Lung (tissue), 16 donors: ENCODE data around the gene OR4L1. TPM values are rescaled to one million over a fixed set of nuclear protein-coding genes. Genes with fewer than 3 reads are reported as not detected.

ENCODE experiments used
- ATAC-seq: fragments of 200-7000 bp; cut with Tn5 transposase; one replicate; pipeline ENCODE4 v1.9.1; 2020; ENCODE audit warnings: moderate number of reproducible peaks; ENCODE audit not compliant: insufficient read depth, low FRiP score
- DNase-seq, 3 donors: peaks; one replicate each; pipeline ENCODE4 v3.0.0-alpha.2; 2013 to 2017
- H3K27ac ChIP-seq, 2 donors: one replicate each; pipeline ENCODE4 v1.5.1; 2013; ENCODE audit warnings: mild to moderate bottlenecking in 2 of 2, moderate library complexity in 2 of 2, control low read depth in 1 of 2, inconsistent platforms in 1 of 2, low read depth in 1 of 2, low read length in 1 of 2
- H3K27me3 ChIP-seq, 3 donors: one replicate each; pipeline ENCODE4 v1.5.1; 2013; ENCODE audit warnings: low read length in 2 of 3; ENCODE audit not compliant: control insufficient read depth in 3 of 3, insufficient read depth in 3 of 3
- H3K36me3 ChIP-seq, 4 donors: one replicate each; pipeline ENCODE4 v1.5.1; 2013; ENCODE audit warnings: low read length in 4 of 4, mild to moderate bottlenecking in 1 of 4, moderate library complexity in 1 of 4; ENCODE audit not compliant: control insufficient read depth in 4 of 4, insufficient read depth in 4 of 4
- H3K4me1 ChIP-seq, 5 donors: one replicate each; pipeline ENCODE4 v1.5.1; 2013; ENCODE audit warnings: low read length in 5 of 5, mild to moderate bottlenecking in 2 of 5, moderate library complexity in 1 of 5; ENCODE audit not compliant: control insufficient read depth in 5 of 5, insufficient read depth in 5 of 5
- H3K4me3 ChIP-seq: one replicate; pipeline ENCODE4 v1.5.1; 2013; ENCODE audit warnings: mild to moderate bottlenecking, control low read depth, moderate library complexity
- H3K9ac ChIP-seq, 2 donors: one replicate each; pipeline ENCODE4 v1.5.1; 2013; ENCODE audit warnings: low read length in 2 of 2, control low read depth in 1 of 2; ENCODE audit not compliant: insufficient read depth in 1 of 2
- H3K9me3 ChIP-seq, 4 donors: one replicate each; pipeline ENCODE4 v1.5.1; 2013; ENCODE audit warnings: low read length in 3 of 4, mild to moderate bottlenecking in 1 of 4, moderate library complexity in 1 of 4; ENCODE audit not compliant: control insufficient read depth in 4 of 4, insufficient read depth in 3 of 4
- WGBS, 2 donors: extraction: QIAGEN DNeasy Blood & Tissue Kit; methylation state at CpG; one replicate each; pipeline ENCODE4 v1.1.7; 2013; 5-methylcytosine and 5-hydroxymethylcytosine counted together
- long read RNA-seq, 5 donors: transcript quantifications; one replicate each; lab custom pipeline, GENCODE V29; 2026
- polyA plus RNA-seq, 2 donors: library from polyadenylated mRNA; stranded (reverse); fragments of 200-250 nt; gene quantifications; one replicate each; pipeline ENCODE4 v1.2.1, GENCODE V29; 2013
- total RNA-seq, 2 donors: library from RNA; depleted of rRNA in 1 of 2; stranded (reverse); fragments of >200 nt in 1 of 2; gene quantifications; one replicate each; pipeline ENCODE4 v1.2.1, GENCODE V29; 2014 to 2021
- TF ChIP-seq, protein P1 (sequence below): IDR thresholded peaks from 2 replicates; pipeline ENCODE4 v1.5.1; 2012; ENCODE audit warnings: mild to moderate bottlenecking; ENCODE audit errors: control extremely low read depth, extremely low read depth
- donor health status: control.
- donor health status: control.
- donor health status: Bipolar disorder and iron deficiency.
- donor health status: healthy.
- donor health status: DM: yes; HTN: yes; CAD: no.

OR4L1 gene, protein sequence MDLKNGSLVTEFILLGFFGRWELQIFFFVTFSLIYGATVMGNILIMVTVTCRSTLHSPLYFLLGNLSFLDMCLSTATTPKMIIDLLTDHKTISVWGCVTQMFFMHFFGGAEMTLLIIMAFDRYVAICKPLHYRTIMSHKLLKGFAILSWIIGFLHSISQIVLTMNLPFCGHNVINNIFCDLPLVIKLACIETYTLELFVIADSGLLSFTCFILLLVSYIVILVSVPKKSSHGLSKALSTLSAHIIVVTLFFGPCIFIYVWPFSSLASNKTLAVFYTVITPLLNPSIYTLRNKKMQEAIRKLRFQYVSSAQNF
- total RNA-seq (not detected), polyA plus RNA-seq (not detected)
- long read RNA-seq, donor 1: 0 reads
- long read RNA-seq, donor 2: 0 reads
- long read RNA-seq, donor 3: 0 reads
- long read RNA-seq, donor 4: 0 reads
- long read RNA-seq, donor 5: 0 reads

DNA sequence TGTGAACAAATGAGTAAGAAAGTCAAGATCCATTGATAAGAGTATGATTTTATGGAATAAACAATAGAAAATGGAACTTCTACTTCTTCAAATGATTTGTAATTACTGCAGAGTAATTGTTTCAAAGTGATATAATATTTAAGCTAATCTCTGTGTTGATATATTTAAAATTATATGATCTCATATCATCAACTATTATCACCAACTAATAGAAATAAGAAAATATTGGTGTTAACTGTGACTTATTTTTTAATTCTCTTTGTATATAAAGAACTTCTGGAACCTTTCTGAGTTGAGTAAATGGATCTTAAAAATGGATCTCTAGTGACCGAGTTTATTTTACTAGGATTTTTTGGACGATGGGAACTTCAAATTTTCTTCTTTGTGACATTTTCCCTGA, at the start of gene OR4L1:
Gene OR4L1, plus strand, starts transcription at position 301 of the 400 bp plus-strand sequence. Its CDS starts 0 bp downstream, at position 301.
- DNase-seq: no peak
- WGBS, 2 donors: 64 to 65% methylated on average over 2 of the region's 2 CpGs
- no peak for ATAC-seq

GRCh38 chr14:20019257-20019865, 40.5 kb upstream of the OR4L1 start, which contains the start of gene OR4K14:
TSS of gene OR4K14 (minus strand) at chr14:20019307. CDS start at chr14:20015193, 4,114 bp downstream.
- no peaks in the 10 kb centered on the region for H3K4me1 ChIP-seq
- no peak within 1 kb of the TSS for H3K27ac ChIP-seq
- DNase-seq: no peak
- 73 to 84% methylated on average over 2 of the region's 2 CpGs for WGBS, 2 donors
- no peak for ATAC-seq
- peaks cover 0 to 4% (median 2%) of the 10 kb centered on the region in 4 donors for H3K9me3 ChIP-seq
- H3K4me3 ChIP-seq: no peak within 1 kb of the TSS
- no peak within 1 kb of the TSS for H3K9ac ChIP-seq
- no peaks in the 10 kb centered on the region for H3K36me3 ChIP-seq
- TF ChIP-seq, protein P1, sequence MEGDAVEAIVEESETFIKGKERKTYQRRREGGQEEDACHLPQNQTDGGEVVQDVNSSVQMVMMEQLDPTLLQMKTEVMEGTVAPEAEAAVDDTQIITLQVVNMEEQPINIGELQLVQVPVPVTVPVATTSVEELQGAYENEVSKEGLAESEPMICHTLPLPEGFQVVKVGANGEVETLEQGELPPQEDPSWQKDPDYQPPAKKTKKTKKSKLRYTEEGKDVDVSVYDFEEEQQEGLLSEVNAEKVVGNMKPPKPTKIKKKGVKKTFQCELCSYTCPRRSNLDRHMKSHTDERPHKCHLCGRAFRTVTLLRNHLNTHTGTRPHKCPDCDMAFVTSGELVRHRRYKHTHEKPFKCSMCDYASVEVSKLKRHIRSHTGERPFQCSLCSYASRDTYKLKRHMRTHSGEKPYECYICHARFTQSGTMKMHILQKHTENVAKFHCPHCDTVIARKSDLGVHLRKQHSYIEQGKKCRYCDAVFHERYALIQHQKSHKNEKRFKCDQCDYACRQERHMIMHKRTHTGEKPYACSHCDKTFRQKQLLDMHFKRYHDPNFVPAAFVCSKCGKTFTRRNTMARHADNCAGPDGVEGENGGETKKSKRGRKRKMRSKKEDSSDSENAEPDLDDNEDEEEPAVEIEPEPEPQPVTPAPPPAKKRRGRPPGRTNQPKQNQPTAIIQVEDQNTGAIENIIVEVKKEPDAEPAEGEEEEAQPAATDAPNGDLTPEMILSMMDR: no peak
- H3K27me3 ChIP-seq: no peaks in the 10 kb centered on the region

More for the DNA sequence above, at the start of gene OR4L1:
- Histone ChIP-seq H3K27ac (no peak within 1 kb of the TSS), H3K9ac (no peak within 1 kb of the TSS), H3K4me3 (no peak within 1 kb of the TSS), H3K9me3 (peaks cover 0 to 16% (median 3%) of the 10 kb centered on the region in 4 donors), H3K4me1 (no peaks in the 10 kb centered on the region), H3K36me3 (no peaks in the 10 kb centered on the region), H3K27me3 (no peaks in the 10 kb centered on the region)
- TF ChIP-seq, protein P1: no peak

- no peak overlapping the region for H3K4me3 ChIP-seq
- ATAC-seq (no peak), DNase-seq (no peak)
- H3K9me3 ChIP-seq: peaks cover 0 to 7% (median under 1%) of the 10 kb centered on the region in 4 donors
- H3K9ac ChIP-seq: no peak overlapping the region
- H3K27ac ChIP-seq: no peak overlapping the region
- H3K36me3 ChIP-seq: no peaks in the 10 kb centered on the region
- no peaks in the 10 kb centered on the region for H3K27me3 ChIP-seq
- WGBS, 2 donors: 77 to 78% methylated on average over 6 of the region's 6 CpGs
- TF ChIP-seq, protein P1: no peak
- H3K4me1 ChIP-seq: no peaks in the 10 kb centered on the region
Measured at GRCh38 chr14:20031058-20031457, 28.8 kb upstream of the OR4L1 start.
